Cardiac fibroblast (primary cell): ENCODE results near the gene SYNJ1.

ENCODE experiments used
- DNase-seq, 2 donors: peaks; one replicate each; pipeline versions ENCODE4 v3.0.0 to v3.0.0-alpha.2; 2010; ENCODE audit warnings: low read depth in 2 of 2
- H3K4me3 ChIP-seq, 2 donors: replicated peaks in 1 of 2; 1 replicate in 1 of 2; 2 replicates in 1 of 2; pipeline ENCODE4 v1.5.1; 2011; ENCODE audit warnings: low read depth in 2 of 2, low read length in 2 of 2, mild to moderate bottlenecking in 2 of 2, moderate library complexity in 1 of 2
- TF ChIP-seq, protein P1 (sequence below): IDR thresholded peaks from one replicate; pipeline ENCODE4 v1.5.1; 2011; ENCODE audit warnings: low read depth, mild to moderate bottlenecking, low read length, inconsistent platforms

Gene SYNJ1

DNA sequence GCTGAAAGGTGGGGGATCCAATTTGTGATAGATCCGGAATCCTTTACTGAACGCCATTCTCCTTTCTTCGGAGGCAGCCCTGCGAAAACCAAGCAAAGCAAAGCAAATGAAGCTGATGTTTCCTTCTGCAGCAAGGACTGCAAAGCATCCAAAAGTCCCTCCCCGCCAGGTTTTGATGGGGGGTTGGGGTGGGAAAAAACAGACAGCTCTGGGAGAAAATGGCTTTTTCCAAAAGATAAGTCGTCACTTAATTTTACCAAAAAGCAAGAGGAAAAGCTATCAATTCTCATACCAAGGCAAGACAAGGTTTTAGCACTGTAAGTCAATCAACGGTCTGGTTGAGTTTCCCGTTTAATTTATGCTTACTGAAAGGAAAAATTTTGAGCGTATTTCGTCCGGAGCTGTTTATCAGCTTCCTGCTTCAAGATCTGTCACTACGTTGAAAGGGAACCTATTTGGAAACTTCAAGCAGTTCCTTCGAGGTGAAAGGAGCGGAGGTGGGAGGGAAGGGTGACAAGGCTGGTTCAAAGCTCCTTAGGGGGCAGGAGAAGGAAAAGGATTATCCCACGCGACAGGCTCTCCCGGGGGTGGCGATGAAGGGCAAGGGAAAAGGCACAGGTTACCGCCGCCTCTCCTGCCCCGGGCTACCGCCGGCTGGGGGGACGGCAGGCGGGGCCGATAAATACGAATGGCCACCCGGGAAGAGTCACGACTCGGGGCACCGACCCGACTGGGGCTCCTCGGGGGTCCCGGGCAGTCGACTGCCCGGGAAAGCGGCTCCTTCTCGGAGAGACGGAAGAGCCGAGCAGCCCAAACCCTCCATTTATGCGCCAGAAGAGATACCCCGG, 750 bp downstream of the SYNJ1 start:
- TF ChIP-seq, protein P1, sequence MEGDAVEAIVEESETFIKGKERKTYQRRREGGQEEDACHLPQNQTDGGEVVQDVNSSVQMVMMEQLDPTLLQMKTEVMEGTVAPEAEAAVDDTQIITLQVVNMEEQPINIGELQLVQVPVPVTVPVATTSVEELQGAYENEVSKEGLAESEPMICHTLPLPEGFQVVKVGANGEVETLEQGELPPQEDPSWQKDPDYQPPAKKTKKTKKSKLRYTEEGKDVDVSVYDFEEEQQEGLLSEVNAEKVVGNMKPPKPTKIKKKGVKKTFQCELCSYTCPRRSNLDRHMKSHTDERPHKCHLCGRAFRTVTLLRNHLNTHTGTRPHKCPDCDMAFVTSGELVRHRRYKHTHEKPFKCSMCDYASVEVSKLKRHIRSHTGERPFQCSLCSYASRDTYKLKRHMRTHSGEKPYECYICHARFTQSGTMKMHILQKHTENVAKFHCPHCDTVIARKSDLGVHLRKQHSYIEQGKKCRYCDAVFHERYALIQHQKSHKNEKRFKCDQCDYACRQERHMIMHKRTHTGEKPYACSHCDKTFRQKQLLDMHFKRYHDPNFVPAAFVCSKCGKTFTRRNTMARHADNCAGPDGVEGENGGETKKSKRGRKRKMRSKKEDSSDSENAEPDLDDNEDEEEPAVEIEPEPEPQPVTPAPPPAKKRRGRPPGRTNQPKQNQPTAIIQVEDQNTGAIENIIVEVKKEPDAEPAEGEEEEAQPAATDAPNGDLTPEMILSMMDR: no peak
- peak; percentile 32 to 43 for DNase-seq
- H3K4me3 ChIP-seq: peak overlapping the region; percentile 83 to 92

GRCh38 chr21:32719085-32719484, 8.7 kb downstream of the SYNJ1 start:
- DNase-seq: no peak
- H3K4me3 ChIP-seq: no peak overlapping the region
- TF ChIP-seq, protein P1: no peak

- DNase-seq: no peak
- TF ChIP-seq, protein P1: no peak
- no peak overlapping the region for H3K4me3 ChIP-seq
Observed at GRCh38 chr21:32717851-32718316, 9.9 kb downstream of the SYNJ1 start.

DNA sequence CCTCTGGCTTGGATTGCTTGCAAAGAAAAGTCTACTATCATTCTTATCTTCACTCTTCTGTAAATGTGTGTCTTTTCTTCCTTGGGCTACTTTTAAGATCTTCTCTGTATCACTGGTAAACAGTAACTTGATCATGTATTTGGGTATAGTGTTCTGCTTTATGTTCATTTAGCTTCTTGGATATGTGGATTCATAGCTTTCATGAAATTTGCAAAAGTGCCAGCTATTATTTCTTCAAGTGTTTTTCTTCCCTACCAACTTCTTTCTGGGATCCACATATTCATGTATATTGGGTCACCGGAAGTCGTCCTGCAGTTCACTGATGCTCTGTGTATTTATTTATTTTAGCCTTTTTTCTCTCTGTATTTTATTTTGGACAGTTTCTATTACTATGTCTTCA, 11.3 kb downstream of the SYNJ1 start:
- TF ChIP-seq, protein P1: no peak
- H3K4me3 ChIP-seq: no peak overlapping the region
- no peak for DNase-seq

DNA sequence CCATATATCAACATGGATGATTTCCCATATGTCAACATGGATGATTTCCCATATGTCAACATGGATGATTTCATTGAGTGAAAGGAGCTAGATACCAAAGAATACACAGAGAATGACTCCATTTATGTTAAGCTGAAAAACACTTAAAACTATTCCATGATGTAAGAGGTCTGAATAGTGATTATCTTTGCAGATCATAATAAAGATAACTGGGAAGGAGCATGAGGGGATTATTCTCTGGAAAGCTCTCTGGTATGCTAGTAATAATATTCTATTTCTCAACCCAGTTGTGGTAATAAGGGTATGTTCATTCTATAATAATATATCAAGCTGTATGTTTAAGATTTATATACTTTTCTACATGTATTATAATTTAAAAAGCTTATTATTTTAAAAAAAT, 14.1 kb downstream of the SYNJ1 start:
- no peak for DNase-seq
- H3K4me3 ChIP-seq: no peak overlapping the region
- TF ChIP-seq, protein P1: no peak

- no peak overlapping the region for H3K4me3 ChIP-seq
- TF ChIP-seq, protein P1: no peak
- DNase-seq: no peak
Observed at GRCh38 chr21:32712641-32713040, 15.2 kb downstream of the SYNJ1 start.
